ENCODE measurements around the gene DYNC2I2.
A peak's percentile ranks its signal among the peaks of the same experiment; 100 is the strongest.
"Not testable (repeated sequence)": the region's sequence is repeated elsewhere in the genome, so short reads cannot be mapped to it uniquely, and the experiment has no call there.

The DYNC2I2 gene

DNA sequence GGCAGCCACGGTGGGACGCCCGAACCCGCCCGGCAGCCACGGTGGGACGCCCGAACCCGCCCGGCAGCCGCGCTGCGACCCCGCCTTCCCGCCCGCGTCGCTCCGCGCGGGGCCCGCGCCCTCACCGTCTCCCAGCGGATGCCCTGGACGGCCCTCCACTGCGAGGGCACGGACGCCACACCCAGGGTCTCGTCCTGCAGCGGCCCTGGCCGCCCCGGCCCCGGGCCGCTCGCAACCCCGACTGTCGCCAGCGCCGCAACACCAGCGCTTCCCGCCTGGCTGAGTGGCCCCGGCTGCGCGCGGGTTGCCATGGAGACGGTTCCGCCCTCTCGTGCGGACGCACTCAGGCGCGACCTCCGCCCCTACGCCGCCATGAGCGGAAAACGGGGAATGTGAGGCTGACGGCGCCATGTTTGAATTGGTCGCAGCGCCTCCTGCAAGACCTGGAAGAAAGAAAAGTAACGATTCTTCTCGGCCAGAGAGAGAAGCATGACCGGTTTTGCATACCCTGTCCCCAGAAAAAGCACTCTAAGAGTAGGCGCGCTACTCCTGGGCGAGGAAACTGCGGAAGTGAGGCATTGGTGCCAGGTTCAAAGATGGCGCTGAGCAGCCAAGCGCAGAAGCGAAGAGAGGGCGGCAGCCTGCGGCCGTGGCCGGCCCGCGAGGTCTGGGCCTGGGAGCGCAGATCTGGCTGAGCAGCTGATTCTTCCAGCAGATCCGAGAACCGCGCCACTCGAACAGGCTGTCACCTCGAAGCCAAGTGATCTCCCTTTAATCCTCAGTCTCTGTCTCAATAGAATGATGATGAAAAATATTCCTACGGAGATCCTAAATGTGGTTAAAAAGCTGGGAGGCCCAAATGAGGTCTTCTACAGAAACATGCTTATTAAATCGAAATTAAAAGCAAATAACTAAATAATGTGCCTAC lies at the start of gene DYNC2I2:
Gene DYNC2I2, minus strand, starts transcription at position 432 of the 928 bp plus-strand sequence. Its CDS starts 121 bp downstream, at position 311.
- DNase-seq (ENCODE audit: low spot score): peak; percentile 96

DNA sequence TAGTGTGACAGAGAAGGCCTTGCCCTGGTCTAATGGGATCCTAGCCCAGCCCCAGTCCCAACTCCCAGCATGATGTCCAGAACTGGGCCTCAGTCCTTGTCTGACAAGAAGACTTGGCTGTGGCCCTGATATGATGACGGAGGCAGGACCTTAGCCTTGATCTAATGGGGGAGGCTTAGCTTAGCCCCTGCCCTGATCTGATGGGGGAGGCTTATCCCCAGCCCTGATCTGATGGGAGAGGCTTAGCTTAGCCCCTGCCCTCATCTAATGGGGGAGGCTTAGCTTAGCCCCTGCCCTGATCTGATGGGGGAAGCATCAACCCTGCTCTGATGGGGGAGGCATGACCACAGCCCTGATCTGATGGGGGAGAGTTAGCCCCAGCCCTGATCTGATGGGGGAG lies 49.4 kb upstream of the DYNC2I2 start:
- no peak for DNase-seq (ENCODE audit: low spot score)

DNA sequence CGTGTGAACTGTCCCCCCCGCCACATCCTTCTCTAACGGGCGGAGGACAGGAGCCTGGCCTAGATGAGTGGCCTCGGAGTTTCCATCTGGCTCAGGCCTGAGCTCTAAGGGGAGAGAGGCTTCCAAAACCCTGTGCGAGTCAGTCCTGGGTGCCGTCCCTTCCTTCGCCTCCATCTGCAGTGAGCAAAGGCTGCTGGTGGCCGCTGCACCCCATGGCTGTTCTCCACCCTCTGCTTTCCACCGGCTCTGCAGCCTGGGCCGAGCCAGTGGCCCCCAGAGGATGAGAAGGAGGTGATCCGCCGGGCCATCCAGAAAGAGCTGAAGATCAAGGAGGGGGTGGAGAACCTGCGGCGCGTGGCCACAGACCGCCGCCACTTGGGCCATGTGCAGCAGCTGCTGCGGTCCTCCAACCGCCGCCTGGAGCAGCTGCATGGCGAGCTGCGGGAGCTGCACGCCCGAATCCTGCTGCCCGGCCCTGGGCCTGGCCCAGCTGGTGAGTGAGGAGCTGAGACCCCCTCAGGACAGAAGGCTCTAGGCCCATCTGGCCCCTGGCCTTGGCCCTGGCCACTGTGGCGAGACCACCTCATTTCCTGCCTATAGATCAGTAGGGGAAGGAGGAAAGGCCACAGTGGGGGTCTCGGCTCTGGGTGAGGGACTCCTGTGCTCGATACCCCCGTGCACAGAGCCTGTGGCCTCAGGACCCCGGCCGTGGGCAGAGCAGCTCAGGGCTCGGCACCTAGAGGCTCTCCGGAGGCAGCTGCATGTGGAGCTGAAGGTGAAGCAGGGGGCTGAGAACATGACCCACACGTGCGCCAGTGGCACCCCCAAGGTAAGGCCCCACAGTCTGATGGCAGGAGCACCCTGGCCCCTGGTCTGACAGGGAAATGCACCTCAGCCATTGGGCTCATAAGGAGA lies 48.7 kb upstream of the DYNC2I2 start:
- DNase-seq (ENCODE audit: low spot score): no peak

DNA sequence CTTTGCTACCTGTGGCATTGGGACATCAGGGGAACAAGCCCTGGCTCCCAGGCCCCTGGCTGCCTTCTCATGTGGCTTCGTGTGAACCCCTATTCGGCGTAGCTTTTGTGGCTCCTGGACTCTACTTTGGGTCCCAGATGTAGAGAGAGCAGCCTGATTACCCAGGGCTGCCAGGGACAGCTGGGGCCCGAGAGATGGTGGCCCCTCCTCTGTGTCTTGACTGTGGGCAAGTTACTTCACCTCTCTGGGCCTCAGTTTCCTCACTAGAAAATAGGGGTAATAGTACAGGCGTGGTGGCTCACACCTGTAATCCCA lies 47.7 kb upstream of the DYNC2I2 start:
- no peak for DNase-seq (ENCODE audit: low spot score)

DNA sequence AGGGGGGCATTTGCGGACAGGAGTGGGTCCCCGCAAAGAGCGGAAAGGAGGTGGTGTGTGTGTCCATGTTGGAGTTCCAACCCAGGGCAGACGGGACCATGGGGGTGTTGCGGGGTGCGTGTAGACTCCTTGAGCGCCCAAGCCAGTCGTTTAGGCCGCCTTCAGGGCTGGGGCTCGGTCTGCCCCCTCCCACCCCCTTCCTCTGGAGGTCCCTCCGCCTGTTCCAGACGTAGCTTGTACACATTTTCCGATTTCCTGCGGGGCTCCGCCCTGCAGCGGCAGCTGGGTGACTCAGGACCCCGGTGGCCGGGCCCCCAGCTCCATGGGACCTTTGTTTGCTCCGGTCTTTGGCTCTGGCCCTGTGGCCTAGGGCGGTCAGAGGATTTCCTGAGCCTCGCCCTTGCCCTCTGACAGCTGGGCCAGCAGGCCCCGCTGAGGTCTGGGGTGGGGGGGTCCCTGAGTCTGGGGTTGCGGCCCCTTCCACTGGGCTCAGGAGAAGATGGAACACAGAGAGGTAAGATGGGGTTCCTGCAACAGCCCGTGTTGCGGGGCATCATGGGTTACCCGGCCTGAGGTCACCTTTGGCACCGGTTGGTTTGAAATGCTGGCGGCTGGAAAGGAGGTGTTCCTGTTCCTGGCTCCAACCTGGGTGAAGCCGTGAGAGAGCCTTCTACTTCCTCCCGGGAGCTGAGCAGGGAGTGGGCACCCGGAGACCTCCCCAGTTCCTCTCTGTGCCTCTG lies 47.1 kb upstream of the DYNC2I2 start:
- no peak for DNase-seq (ENCODE audit: low spot score)

DNA sequence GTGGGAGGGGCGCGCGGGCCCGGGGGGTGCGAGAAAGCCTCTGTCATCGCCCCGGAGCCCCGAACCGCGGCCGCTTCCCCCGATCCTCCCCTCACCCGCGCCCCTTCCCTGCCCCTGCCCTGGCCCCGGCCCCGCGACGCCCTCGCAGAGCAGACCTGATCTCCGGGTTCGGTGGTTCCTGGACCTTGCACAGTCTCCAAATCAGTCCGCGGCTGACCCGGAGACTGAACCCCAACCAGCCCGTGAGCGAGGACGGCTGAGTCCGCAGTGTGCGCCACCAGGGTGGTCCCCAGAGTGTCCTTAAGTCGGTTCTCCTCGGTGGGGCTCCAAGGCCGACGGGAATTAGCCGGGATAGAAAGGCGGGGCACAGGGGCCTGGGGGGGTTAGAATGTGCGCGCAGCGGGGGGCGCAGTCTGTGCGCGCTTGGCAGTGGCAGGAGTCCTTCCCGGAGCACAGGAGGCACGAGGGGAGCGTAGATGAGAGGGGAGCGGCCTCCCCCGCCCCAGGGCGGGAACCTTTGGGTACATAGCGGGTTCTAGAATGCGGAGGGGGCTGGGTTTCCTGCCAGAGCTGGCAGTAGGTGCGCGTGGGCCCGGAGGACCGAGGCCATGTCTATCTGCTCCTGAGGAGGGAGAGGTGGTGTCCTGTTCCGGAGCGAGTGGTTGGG lies 46.4 kb upstream of the DYNC2I2 start:
- peak; percentile 28 for DNase-seq (ENCODE audit: low spot score)

DNA sequence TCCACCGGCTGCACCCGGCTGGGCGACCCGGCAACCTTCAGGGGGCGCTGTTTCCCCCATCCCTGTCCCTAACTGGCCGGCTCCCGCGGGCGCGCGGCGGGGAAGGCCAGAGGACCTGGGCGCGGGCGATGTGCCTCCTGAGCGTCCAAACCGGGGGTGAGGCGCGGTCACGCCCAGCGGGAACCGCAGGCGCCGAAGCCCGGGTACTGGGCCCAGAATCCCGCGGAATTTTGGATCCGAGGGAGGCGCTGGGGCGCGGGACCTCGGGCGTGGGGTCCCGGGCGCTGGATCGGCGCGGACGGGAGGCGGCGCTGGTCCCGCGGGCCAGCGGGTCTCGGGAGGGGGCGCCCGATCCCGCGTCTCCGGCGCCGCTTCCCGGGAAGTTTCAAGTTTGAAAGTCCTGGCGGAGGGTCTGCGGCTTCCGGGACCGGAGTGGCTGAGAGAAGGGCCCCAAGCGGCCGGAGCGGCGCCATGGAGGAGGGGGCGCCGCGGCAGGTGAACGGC lies 45.9 kb upstream of the DYNC2I2 start, which contains the start of gene PKN3:
Gene PKN3, plus strand, starts transcription at position 59 of the 504 bp plus-strand sequence. Its CDS starts 413 bp downstream, at position 472.
- peak; percentile 88 for DNase-seq (ENCODE audit: low spot score)

DNA sequence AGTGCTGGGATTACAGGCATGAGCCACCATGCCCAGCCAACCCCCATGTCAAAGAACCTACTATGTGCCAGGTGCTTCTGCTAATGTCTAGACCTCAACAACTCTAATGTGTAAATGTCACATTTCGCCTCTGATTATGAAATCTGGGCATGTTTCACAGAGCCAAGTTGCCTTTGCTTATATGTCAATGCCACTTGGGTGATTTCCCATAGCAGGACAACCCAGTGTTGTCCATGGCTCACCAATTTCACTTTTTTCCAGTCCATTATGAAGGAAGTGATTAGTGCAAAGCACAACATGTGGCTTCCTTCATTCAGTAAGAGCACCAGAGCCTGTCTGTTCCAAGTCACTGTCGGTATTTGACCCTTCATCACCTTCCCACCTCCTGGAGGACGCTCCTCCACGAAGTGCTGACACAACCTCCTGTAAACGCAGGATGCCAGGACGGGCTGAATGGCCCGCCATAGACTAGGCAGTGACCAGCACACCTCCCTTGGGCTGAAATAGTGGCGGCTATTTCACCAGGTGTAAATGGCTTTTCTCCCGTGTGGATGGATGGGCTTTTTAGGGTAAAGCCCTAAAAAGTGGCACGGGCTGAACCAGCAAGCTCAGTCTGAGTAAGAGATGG lies 44.7 kb upstream of the DYNC2I2 start:
- no peak for DNase-seq (ENCODE audit: low spot score)

DNA sequence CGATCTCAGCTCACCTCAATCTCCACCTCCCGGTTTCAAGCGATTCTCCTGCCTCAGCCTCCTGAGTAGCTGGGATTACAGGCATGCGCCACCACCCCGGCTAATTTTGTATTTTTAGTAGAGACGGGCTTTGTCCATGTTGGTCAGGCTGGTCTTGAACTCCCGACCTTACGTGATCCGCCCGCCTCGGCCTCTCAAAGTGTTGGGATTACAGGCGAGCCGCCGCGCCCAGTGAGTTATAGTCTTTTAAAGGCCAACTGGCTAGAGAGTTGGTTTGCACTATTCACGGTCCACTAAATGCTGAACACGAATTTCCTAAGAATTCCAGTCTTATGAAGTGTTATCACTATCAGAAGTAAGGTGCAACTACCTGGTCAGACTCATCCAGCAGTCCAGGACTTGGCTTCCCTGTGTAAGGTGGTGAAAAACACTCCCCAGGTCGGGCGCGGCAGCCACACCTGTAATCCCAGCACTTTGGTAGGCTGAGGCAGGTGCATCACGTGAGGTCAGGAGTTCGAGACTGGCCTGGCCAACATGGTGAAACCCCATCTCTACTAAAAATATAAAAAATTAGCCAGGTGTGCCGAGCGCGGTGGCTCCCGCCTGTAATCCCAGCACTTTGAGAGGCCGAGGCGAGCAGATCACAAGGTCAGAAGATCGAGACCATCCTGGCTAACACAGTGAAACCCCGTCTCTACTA lies 42.6 kb upstream of the DYNC2I2 start:
- DNase-seq (ENCODE audit: low spot score): not testable (repeated sequence)

DNA sequence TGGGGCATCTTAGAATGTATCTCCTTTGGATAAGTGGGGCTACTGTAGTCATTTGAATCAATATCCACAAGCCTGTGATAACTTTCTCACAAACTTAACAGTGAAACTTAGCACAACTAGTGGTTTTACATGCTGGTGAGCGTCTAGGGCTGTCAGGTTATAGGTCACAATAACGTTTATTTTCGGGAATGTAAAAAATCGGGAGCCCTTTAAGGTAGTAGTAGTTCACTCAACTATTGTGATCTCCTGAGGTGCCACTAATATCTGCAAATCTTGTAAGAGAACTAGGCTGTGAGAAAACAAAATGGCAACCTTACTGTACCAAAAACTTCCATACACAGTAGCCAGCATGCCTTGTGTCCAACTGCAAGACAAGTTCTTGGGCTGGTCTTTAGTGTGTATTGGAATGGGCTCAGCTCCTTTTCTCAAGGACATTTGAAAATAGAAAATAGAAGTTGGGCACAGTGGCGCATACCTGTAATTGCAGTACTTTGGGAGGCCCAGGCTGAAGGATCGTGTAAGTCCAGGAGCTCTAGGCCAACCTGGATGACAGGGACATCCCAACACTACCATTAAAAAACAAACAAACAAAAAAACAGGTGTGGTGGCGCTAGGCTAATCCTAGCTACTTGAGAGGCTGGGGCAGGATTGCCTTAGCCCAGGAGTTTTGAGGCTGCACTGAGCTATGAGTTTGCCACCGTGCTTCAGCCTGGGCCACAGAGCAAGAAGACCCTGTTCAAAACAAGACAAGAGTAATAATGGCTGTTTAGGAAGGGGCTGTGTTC lies 40.5 kb upstream of the DYNC2I2 start:
- no peak for DNase-seq (ENCODE audit: low spot score)

DNA sequence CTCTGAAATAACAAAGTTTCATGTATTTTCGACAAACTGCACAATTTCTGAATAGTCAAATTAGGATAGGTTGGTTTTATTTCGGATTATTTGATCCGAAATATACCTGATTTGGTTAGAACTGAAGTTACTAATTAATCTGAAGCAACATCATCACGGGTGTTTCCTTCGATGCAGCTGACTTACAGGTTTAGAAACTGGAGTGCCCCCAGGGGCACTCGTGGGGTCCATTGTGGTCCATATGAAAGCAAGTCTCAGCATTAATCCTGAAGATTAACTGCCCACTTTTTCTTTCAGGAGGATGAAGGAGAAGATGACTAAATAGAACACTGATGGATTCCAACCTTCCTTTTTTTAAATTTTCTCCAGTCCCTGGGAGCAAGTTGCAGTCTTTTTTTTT lies 37.7 kb upstream of the DYNC2I2 start:
- DNase-seq (ENCODE audit: low spot score): no peak

DNA sequence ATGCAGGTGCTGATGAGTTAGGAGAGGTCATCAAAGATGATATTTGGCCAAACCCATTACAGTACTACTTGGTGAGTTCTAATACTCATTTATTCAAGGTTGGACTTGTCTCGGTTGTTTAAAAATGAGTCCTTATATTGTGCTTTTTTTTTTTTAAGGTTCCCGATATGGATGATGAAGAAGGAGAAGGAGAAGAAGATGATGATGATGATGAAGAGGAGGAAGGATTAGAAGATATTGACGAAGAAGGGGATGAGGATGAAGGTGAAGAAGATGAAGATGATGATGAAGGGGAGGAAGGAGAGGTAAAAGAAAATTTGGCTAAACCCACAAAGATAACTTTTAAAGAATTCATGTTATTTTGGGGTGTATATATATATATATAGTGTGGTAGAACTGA lies 37.1 kb upstream of the DYNC2I2 start:
- DNase-seq (ENCODE audit: low spot score): not testable (repeated sequence)

DNA sequence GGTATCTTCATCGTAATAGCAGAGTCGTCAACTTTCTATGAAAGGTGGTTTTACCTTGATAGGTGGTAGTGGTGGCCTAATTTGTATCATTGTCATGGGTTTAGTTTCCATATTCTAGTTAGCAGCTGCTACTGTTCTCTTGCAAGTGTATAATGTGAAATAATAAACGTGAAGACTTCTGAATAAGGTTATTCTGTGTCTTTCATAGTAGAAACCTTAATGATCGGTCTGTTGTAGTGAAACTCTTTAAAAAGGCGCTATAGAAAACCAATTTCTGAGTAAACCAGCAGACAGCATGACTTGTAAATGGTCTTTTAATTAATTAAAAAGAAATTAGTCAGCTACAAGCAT lies 34.0 kb upstream of the DYNC2I2 start:
- no peak for DNase-seq (ENCODE audit: low spot score)

DNA sequence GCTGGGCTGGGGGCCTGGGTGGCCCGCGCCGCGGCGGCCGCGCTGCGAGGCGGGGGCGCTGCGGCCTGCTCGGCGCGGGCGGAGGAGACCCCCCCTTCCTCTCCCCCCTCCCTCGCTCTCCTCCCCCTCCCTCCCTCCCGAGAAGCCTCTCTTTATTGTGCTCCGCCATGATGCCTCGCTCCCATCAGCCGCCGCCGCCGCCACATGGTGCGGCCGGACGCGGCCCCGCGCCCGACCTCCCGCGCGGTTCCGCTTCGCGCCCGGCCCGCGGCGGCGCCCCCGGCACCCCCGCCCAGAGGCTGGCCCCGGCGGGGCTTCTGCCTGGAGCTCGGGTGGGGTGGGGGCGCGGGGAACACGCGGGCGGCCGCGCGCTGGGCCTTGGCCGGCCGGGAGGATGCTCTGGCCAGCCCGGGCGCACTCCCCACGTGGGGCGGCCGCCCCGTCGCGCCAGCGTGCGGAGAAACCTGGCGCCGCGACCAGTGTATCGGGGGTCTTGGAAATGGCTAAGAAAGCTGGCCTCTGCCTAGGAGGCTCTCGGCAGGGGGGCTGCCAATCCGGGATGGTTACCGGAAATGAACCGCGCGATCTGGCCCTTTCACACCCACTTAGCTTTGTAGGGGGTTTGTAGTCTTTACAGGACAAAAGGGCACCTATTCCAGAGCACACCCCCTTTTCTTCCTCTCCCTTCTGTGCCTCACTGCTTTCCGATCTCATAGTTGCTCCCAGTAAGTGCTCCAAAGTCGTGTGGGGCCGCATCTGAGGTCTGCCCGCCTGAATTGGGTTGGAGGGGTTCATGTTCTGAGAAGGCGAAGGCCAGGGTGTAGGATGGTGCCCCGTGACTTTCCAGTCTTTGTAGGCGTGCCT lies 33.4 kb upstream of the DYNC2I2 start:
- peak; percentile 43 for DNase-seq (ENCODE audit: low spot score)

DNA sequence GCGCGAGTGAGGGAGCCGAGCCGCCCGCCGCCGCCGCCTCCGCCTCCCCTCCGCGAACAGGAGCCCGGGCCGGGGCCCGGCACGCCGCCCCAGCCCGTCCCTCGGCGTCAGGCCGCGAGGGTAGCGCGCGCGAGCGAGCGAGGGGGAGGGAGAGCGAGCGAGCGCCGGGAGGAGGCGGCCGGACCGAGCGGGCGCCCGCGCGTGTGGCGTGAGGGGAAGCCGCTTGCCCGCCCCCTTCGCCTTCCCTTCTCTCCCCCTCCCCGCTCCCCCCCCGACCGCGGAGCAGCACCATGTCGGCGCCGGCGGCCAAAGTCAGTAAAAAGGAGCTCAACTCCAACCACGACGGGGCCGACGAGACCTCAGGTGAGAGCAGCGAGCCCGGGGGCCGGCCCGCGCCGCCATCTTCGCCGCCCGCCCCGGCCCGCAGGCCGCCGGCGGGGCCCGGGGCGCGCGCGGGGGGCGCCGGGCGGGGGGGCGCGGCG lies 32.7 kb upstream of the DYNC2I2 start:
- no peak for DNase-seq (ENCODE audit: low spot score)

DNA sequence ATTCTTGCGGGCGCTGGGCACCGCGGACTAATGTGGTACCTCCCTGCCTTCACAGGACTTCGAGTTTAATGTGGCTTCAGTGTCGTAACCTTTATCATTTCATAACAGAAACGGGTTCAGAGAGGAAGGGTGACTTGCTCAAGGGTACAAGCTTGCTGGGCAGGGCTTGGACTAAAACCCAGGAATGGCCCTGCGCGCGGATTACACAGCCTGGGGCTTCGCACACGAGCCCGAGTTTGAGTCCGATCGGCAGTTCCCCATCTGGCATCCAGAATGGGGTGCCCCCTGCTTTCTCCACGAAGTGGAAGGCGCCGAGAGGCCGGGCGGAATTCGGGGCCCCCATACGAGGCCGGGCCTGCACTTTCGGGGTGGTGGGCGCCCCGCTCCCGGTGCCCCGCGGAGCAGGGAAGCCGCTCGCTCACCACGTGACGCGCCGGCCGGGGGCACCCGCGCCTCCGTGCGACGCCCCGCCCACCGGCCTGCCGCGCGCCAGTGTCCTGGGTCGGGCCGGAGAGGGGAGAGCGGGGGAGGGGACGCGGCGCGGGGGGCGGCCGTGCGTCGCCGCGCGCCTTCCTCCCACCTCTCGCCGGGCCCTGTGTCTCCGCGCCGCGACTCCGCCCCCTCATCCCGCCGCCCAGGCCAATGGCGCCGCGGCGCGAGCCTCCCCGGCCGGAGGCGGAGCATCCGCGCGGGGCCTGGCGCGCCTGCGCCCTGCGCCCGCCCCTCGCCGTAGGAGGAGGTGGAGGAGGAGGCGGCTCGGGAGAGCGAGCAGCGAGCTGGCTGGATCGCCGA lies 32.0 kb upstream of the DYNC2I2 start, which contains the start of gene SET:
Gene SET, plus strand, starts transcription at position 722 of the 792 bp plus-strand sequence. CDS start 361 bp downstream, outside the sequence.
- peak; percentile 95 for DNase-seq (ENCODE audit: low spot score)

DNA sequence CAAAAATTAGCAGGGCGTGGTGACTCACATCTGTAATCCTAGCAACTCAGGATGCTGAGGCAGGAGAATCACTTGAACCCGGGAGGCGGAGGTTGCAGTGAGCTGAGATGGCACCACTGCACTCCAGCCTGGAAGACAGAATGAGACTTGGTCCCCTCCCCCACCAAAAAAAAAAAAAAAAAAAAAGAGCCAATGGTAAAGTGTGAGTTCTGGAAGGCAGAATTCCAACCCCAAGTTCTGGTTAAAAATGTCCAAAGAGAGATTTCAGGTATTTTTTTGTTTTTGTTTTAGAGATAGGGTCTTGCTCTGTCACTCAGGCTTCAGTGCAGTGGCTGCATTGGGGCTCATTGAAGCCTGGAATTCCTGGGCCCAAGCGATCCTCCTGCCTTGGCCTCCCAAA lies 30.8 kb upstream of the DYNC2I2 start:
- no peak for DNase-seq (ENCODE audit: low spot score)

Data from activated CD4-positive, alpha-beta T cell treated with anti-CD3 and anti-CD28 coated beads, Interleukin-2, Interleukin-4, amounts not matched to agents 100 ng/mL and 50 ng/mL, durations not matched to agents 16 hours and 8 hours (primary cell).